Fibroblast of the aortic adventitia (primary cell): ENCODE measurements around the gene GNL3. TPM values are rescaled to one million over a fixed set of nuclear protein-coding genes. Genes with fewer than 3 reads are reported as not detected.

Experiments used
- DNase-seq: peaks from one replicate; pipeline ENCODE4 v3.0.0-alpha.2; 2010; ENCODE audit warnings: low read depth
- H3K4me3 ChIP-seq: 2 replicates; pipeline ENCODE4 v1.5.1; 2011; ENCODE audit warnings: low read depth, mild to moderate bottlenecking, control low read depth, low read length, moderate library complexity
- total RNA-seq: library from RNA; depleted of rRNA; stranded (reverse); fragments of >200 nt; gene quantifications from 2 replicates; pipeline ENCODE4 v1.2.3, GENCODE V29; 2012; ENCODE audit warnings: low replicate concordance
- TF ChIP-seq, protein P1 (sequence below): IDR thresholded peaks from 2 replicates; pipeline ENCODE4 v1.5.1; 2011; ENCODE audit warnings: mild to moderate bottlenecking, low read length, control low read depth, inconsistent platforms; ENCODE audit not compliant: insufficient read depth

GNL3 gene
- total RNA-seq, 1 donor = 114 TPM

DNA sequence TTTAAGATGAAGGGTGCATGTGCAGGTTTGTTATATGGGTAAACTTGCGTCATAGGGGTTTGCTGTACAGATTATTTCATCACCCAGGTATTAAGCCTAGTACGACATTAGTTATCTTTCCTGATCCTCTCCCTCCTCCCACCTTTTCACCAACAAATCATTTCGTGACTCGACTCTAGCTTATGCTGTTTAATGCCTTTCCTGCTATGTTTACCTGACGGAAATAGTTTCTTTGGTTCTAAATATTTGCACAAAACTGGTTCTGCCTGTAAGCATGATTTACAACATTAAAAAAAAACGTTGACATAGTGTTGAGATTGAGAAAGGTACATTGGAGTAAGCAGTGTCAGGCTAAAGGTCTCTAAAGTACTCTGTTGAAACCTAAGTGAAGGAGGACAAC is 2.4 kb downstream of the GNL3 start:
- TF ChIP-seq, protein P1, sequence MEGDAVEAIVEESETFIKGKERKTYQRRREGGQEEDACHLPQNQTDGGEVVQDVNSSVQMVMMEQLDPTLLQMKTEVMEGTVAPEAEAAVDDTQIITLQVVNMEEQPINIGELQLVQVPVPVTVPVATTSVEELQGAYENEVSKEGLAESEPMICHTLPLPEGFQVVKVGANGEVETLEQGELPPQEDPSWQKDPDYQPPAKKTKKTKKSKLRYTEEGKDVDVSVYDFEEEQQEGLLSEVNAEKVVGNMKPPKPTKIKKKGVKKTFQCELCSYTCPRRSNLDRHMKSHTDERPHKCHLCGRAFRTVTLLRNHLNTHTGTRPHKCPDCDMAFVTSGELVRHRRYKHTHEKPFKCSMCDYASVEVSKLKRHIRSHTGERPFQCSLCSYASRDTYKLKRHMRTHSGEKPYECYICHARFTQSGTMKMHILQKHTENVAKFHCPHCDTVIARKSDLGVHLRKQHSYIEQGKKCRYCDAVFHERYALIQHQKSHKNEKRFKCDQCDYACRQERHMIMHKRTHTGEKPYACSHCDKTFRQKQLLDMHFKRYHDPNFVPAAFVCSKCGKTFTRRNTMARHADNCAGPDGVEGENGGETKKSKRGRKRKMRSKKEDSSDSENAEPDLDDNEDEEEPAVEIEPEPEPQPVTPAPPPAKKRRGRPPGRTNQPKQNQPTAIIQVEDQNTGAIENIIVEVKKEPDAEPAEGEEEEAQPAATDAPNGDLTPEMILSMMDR = no peak
- DNase-seq = no peak

DNA sequence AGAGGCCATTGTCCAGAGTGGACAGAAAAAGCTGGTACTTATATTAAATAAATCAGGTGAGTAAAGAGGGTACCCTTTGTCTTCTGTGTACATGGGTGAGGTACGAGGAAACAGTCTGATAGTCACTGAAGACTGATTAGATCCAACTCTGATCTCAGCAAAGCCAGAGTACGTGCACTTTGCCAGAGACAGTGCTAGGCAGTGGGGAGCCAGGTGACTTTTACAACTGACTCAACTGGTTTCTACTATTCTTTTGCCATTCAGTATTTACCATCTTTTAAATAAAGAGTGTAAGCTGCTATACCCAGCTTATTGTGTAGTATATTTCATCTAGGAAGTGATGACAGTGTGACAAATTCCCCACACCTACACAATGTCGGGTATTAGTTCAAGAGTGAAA is 3.3 kb downstream of the GNL3 start:
- DNase-seq = no peak
- TF ChIP-seq, protein P1 = no peak

More for the DNA sequence above, 2.4 kb downstream of the GNL3 start:
- H3K4me3 ChIP-seq = no peak overlapping the region

DNA sequence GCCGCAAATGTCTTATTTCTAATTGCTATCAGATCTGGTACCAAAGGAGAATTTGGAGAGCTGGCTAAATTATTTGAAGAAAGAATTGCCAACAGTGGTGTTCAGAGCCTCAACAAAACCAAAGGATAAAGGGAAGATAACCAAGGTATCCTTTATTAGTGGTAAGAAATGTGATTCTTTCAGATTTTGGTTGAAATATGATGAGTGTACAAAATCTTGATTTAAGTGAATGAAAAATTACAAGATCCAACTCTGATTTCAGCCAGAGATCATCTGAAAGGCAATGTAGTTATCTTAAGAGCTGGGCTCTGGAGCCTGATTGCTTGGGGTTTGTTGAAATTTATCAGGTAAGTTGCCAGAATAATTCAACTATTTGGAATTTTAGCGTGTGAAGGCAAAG is 4.7 kb downstream of the GNL3 start:
- TF ChIP-seq, protein P1 = no peak
- no peak overlapping the region for H3K4me3 ChIP-seq
- DNase-seq = no peak

More for the DNA sequence above, 3.3 kb downstream of the GNL3 start:
- no peak overlapping the region for H3K4me3 ChIP-seq

DNA sequence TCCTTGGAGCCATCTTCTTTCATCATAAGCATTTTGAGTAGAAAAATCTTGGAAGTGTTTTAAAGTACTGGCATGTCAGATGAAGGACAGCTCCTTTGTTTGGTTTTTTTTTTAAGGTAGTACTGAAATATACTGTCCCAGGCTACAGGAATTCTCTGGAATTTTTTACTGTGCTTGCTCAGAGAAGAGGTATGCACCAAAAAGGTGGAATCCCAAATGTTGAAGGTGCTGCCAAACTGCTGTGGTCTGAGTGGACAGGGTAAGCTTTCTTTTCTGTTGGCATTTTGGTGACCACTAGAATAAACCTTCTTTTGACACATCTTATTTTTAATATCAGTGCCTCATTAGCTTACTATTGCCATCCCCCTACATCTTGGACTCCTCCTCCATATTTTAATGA is 7.2 kb downstream of the GNL3 start:
- TF ChIP-seq, protein P1 = no peak
- no peak for DNase-seq
- no peak overlapping the region for H3K4me3 ChIP-seq

DNA sequence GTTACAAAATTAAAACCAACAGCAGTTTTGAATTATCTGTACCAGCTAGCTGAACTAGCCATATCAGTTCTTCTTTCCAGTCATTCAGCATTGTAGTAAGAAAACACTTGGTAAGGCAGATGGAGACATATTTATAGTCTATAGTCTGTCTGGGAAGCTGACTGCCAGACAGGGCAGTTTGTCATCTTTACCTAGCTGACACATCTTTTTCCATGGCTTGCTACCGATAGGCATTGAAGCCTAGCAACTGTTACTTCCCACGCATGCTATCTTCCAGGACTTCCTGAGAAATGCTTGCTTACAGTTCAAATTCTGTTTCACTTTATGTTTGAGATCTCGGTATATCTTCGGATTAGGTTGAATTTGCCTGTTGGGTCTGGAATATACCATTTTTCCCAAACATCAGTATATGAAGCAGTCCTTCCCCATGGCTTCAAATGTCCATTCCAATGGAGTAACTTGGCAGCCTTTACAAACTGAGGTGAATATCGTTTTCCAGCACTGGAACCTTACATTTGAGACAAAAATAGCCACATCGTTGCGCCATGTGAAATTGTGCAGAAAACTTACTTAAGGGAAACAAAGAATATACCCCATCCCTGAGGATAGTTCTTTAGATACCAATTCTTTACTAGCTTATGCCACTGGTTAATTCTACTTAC is 8.8 kb downstream of the GNL3 start:
- TF ChIP-seq, protein P1 = no peak
- no peak for DNase-seq
- H3K4me3 ChIP-seq = no peak overlapping the region

DNA sequence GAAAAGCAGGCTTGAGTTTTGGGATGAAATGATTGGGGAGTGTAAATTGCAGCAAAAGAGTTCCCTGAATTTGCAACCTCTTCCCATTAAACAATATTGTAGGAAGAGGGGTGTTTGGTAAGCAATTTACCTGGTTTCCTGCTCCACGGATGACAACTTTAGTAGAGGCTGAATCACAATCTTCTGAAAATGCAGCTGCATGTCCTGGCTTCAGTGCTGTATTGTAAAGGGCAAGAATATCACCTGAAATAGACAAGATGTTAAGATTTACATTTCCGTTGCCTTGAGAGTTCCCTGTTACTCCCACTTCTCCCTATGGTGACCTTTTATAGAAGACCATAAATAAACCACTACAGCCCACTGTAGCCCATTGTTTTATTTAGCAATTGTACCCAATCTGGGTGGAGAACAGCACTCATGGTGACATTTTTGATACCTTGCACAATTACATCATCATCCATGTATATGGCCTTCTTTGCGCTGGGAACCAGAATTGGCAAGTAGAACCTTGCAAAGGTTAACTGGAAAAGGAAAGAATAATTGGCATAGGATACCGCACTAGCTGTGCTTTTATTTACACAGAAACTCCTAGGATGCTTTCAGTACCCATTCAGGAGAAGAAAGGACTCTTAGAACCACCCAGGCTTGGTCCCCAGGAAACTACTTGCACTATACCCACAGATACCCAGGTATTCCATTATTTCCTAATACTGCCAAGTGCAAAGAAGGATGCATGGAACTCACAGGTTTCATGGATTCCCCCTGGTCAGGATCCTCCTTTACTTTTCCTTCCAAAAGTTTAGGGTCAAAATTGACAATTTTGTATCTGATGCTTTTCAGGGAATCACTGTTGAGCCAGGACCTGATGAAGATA is 10.2 kb downstream of the GNL3 start:
- no peak for DNase-seq
- no peak overlapping the region for H3K4me3 ChIP-seq
- TF ChIP-seq, protein P1 = no peak
